Keratinocyte (primary cell): Measurements from ENCODE around the gene VEZF1. TPM values are rescaled to one million over a fixed set of nuclear protein-coding genes. Genes with fewer than 3 reads are reported as not detected.

Experiments used
- DNase-seq: peaks from one replicate; pipeline ENCODE4 v3.0.0-alpha.2; 2011; ENCODE audit warnings: low read depth, missing footprints, low spot score
- FAIRE-seq: peaks from 2 replicates; lab custom pipeline; 2011; peaks lifted over from hg19 to GRCh38; lab: Jason Lieb, UNC
- H2AFZ ChIP-seq: 2 replicates; pipeline ENCODE4 v1.6.0; 2012; ENCODE audit warnings: low read length, control low read depth, inconsistent platforms; ENCODE audit not compliant: control insufficient read depth
- H3K27ac ChIP-seq: 2 replicates; pipeline ENCODE4 v1.5.1; 2011; ENCODE audit warnings: low read length; ENCODE audit not compliant: control insufficient read depth, insufficient read depth
- H3K27me3 ChIP-seq: 3 replicates; pipeline ENCODE4 v1.6.0; 2011; ENCODE audit warnings: low read length; ENCODE audit not compliant: control insufficient read depth, insufficient read depth; ENCODE audit errors: extremely low read depth
- H3K36me3 ChIP-seq, 2 experiments: 2 replicates in 1 of 2; 3 replicates in 1 of 2; pipeline ENCODE4 v1.5.1; 2011; ENCODE audit warnings: low read length in 2 of 2, mild to moderate bottlenecking in 1 of 2; ENCODE audit not compliant: control insufficient read depth in 2 of 2, insufficient read depth in 2 of 2; ENCODE audit errors: extremely low read depth in 1 of 2
- H3K4me1 ChIP-seq: 3 replicates; pipeline ENCODE4 v1.5.1; 2011; ENCODE audit warnings: low read length; ENCODE audit not compliant: control insufficient read depth, insufficient read depth; ENCODE audit errors: extremely low read depth
- H3K4me2 ChIP-seq: 3 replicates; pipeline ENCODE4 v1.6.0; 2011; ENCODE audit warnings: low read depth, low read length; ENCODE audit not compliant: control insufficient read depth, insufficient read depth; ENCODE audit errors: extremely low read depth
- H3K4me3 ChIP-seq, 3 experiments: fragments of 200-600 bp in 1 of 3; sonication (generic) in 1 of 3; 2 replicates in 2 of 3; 3 replicates in 1 of 3; pipeline ENCODE4 v1.5.1; 2011 to 2016; ENCODE audit warnings: low read length in 3 of 3, mild to moderate bottlenecking in 3 of 3, control low read depth in 2 of 3, inconsistent platforms in 1 of 3, low read depth in 1 of 3, mixed read lengths in 1 of 3, mixed run types in 1 of 3, moderate library complexity in 1 of 3; ENCODE audit not compliant: control insufficient read depth in 2 of 3, insufficient read depth in 2 of 3; ENCODE audit errors: extremely low read depth in 1 of 3
- H3K79me2 ChIP-seq: 2 replicates; pipeline ENCODE4 v1.6.0; 2012; ENCODE audit warnings: low read length; ENCODE audit not compliant: control insufficient read depth, insufficient read depth
- H3K9ac ChIP-seq: 3 replicates; pipeline ENCODE4 v1.6.0; 2011; ENCODE audit warnings: low read length; ENCODE audit not compliant: control insufficient read depth, insufficient read depth; ENCODE audit errors: extremely low read depth
- H3K9me1 ChIP-seq: 3 replicates; pipeline ENCODE4 v1.6.0; 2011; ENCODE audit warnings: low read length; ENCODE audit not compliant: control insufficient read depth, insufficient read depth; ENCODE audit errors: extremely low read depth
- H3K9me3 ChIP-seq: 2 replicates; pipeline ENCODE4 v1.5.1; 2012; ENCODE audit warnings: low read depth, low read length; ENCODE audit not compliant: control insufficient read depth
- H4K20me1 ChIP-seq: 3 replicates; pipeline ENCODE4 v1.6.0; 2011; ENCODE audit warnings: low read length; ENCODE audit not compliant: control insufficient read depth, insufficient read depth; ENCODE audit errors: extremely low read depth
- EZH2 ChIP-seq: IDR thresholded peaks from one replicate; pipeline ENCODE4 v1.6.1; 2012; ENCODE audit warnings: inconsistent platforms, mild to moderate bottlenecking, low read length, moderate library complexity
- dilution Hi-C: fragments of 300-500 bp; cut with MboI; formaldehyde crosslinking; loops from one replicate; pipeline ENCODE4 v1.7.0; 2020; ENCODE audit warnings: low sequenced_read_pairs; ENCODE audit not compliant: extremely low pct_ligation_motif_present
- polyA plus RNA-seq, 5 experiments: library from polyadenylated mRNA; depleted of rRNA in 3 of 5; stranded (reverse) in 3 of 5; stranded (forward) in 1 of 5; unstranded in 1 of 5; fragments of >200 nt; gene quantifications; 1 replicate in 1 of 5; 2 replicates in 3 of 5; 3 replicates in 1 of 5; pipeline versions ENCODE4 v1.2.1 to v1.2.3, GENCODE V29; 2011 to 2012; ENCODE audit warnings: missing spikeins in 2 of 5, low read depth in 1 of 5, low replicate concordance in 1 of 5
- TF ChIP-seq, protein P1 (sequence below), 3 experiments: IDR thresholded peaks in 1 of 3; conservative IDR thresholded peaks in 1 of 3; optimal IDR thresholded peaks in 1 of 3; 2 replicates in 2 of 3; 3 replicates in 1 of 3; pipeline versions ENCODE3 to v1.5.1; 2011; ENCODE audit warnings: low read length in 3 of 3, mild to moderate bottlenecking in 3 of 3, moderate library complexity in 2 of 3, control low read depth in 1 of 3, inconsistent platforms in 1 of 3; ENCODE audit not compliant: insufficient read depth in 2 of 3; ENCODE audit errors: extremely low read depth in 1 of 3

Gene VEZF1
- polyA plus RNA-seq, 1 donor (not counting 4 experiments of a cell fraction or from before 2014, with no cell fraction given) = 22.8 TPM

DNA sequence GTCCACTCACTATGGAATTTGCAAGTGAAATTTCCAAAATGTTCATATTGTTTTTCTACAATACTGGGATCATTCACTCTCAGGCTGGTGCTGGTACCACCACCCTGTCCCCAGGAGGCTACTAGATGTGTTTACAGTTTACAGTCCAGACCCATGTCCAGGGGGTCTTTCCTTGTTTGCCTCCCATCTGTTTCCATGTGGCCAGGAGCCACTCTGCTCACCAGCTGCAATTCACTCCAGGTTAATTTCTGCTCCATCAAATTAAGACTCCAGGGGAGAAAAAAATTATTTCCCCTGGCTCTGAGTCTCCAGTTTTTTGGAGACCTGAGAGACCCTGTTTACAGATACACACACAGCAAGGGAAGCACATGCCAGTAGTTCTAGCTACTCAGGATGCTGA is 31.5 kb upstream of the VEZF1 start:
- Histone ChIP-seq H3K4me1 (peaks cover 14% of the 10 kb centered on the region), H4K20me1 (no peaks in the 10 kb centered on the region), H3K9me1 (no peaks in the 10 kb centered on the region), H3K36me3 (no peaks in the 10 kb centered on the region), H3K9me3 (no peaks in the 10 kb centered on the region), H3K79me2 (no peaks in the 10 kb centered on the region), H3K4me3 (no peak overlapping the region), H3K27ac (no peak overlapping the region), H2AFZ (no peak overlapping the region), H3K27me3 (no peaks in the 10 kb centered on the region), H3K4me2 (no peak overlapping the region), H3K9ac (no peak overlapping the region)
- dilution Hi-C loops = no loop called here
- DNase-seq (no peak), FAIRE-seq (no peak)
- TF ChIP-seq, protein P1, sequence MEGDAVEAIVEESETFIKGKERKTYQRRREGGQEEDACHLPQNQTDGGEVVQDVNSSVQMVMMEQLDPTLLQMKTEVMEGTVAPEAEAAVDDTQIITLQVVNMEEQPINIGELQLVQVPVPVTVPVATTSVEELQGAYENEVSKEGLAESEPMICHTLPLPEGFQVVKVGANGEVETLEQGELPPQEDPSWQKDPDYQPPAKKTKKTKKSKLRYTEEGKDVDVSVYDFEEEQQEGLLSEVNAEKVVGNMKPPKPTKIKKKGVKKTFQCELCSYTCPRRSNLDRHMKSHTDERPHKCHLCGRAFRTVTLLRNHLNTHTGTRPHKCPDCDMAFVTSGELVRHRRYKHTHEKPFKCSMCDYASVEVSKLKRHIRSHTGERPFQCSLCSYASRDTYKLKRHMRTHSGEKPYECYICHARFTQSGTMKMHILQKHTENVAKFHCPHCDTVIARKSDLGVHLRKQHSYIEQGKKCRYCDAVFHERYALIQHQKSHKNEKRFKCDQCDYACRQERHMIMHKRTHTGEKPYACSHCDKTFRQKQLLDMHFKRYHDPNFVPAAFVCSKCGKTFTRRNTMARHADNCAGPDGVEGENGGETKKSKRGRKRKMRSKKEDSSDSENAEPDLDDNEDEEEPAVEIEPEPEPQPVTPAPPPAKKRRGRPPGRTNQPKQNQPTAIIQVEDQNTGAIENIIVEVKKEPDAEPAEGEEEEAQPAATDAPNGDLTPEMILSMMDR (optimal IDR thresholded peaks at IDR 0.05 in 1 of 3, IDR thresholded peaks at IDR 0.05 in 1 of 3, conservative IDR thresholded peaks at IDR 0.05 in 1 of 3; ENCODE audit: extremely low read depth in 1 of 3, insufficient read depth in 2 of 3, low read length in 3 of 3) = no peak
- no peak for TF ChIP-seq EZH2

DNA sequence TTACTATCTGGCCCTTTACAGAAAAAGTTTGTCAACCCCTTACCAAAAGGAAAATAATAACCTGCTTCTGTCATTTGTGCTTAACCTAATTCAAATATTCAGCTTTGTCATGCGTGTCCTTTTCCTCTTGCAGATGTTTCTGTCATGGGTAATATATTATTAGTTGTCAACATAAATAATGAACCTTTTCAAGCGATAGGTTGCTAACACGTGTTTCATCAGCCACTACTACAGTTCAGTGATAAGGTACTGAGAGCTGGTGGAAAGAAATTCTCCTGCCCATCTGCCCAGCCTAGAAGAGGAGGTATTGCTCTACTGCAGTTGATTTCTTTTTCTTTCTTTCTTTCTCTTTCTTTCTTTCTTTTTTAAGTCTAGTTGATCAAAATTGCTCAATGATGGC is 31.0 kb upstream of the VEZF1 start:
- dilution Hi-C loops = no loop called here
- FAIRE-seq = no peak
- no peaks in the 10 kb centered on the region for H3K27me3 ChIP-seq
- H3K36me3 ChIP-seq = no peaks in the 10 kb centered on the region
- H2AFZ ChIP-seq = no peak overlapping the region
- H3K4me1 ChIP-seq = peaks cover 14% of the 10 kb centered on the region
- H3K79me2 ChIP-seq = no peaks in the 10 kb centered on the region
- TF ChIP-seq, protein P1 (optimal IDR thresholded peaks at IDR 0.05 in 1 of 3, IDR thresholded peaks at IDR 0.05 in 1 of 3, conservative IDR thresholded peaks at IDR 0.05 in 1 of 3; ENCODE audit: extremely low read depth in 1 of 3, insufficient read depth in 2 of 3, low read length in 3 of 3) = no peak
- TF ChIP-seq EZH2 = no peak
- H4K20me1 ChIP-seq = no peaks in the 10 kb centered on the region
- H3K4me2 ChIP-seq = no peak overlapping the region
- DNase-seq = no peak
- no peaks in the 10 kb centered on the region for H3K9me1 ChIP-seq
- H3K4me3 ChIP-seq = no peak overlapping the region
- no peak overlapping the region for H3K27ac ChIP-seq
- H3K9ac ChIP-seq = no peak overlapping the region
- H3K9me3 ChIP-seq = no peaks in the 10 kb centered on the region
